ENCODE measurements around the gene EPHB1.
"Not testable (repeated sequence)": the region's sequence is repeated elsewhere in the genome, so short reads cannot be mapped to it uniquely, and the experiment has no call there.

The EPHB1 gene

DNA sequence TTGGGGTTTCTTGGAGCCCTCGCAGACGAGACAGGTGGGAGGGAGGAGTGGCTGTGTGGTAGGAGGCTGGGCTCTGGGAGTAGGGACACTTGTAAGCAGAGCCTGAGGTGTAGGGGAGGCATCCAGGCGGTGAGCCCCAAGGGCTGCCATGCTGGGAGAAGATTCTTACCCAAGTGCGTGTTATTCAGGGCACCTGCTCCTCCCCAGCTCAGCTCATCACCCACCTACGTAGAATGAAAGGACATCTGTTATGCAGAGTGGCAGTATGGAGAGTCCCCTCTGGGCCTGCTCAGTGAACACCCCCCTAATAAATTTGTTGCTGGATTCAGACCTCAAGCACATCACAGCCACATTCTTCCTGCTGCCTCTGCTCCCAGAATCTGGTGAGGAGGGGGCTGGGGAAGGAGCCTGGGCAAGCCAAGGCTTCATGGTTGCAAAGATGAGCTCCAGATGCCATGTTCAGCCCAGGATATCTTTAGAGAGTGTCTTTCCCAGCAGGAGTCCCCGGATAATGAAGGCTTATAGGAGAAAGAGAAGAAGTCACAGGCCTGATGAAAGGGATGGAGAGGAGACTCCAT, 261.8 kb downstream of the EPHB1 start:
- no peak for DNase-seq

DNA sequence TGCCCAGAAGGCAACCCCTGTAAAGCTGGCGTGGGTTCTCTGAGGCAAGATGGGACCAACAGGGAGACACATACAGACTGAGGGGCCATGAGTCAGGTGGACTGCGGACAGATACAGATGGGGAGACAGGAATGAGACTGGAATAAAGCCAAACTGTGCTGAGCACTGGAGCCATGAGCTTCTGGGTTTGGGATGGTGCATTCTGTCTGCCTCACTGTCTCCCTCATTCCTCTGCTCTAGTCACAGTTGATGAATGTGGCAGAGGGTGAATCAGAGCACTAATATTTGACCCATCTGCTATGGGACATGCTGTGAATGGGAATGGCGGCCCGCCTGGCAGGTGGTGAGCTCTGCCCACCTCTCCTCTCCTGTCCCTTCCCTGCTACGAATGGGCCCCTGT, 262.9 kb downstream of the EPHB1 start:
- DNase-seq, result no peak

GRCh38 chr3:135059580-135059979, 264.5 kb downstream of the EPHB1 start:
- no peak for DNase-seq

DNA sequence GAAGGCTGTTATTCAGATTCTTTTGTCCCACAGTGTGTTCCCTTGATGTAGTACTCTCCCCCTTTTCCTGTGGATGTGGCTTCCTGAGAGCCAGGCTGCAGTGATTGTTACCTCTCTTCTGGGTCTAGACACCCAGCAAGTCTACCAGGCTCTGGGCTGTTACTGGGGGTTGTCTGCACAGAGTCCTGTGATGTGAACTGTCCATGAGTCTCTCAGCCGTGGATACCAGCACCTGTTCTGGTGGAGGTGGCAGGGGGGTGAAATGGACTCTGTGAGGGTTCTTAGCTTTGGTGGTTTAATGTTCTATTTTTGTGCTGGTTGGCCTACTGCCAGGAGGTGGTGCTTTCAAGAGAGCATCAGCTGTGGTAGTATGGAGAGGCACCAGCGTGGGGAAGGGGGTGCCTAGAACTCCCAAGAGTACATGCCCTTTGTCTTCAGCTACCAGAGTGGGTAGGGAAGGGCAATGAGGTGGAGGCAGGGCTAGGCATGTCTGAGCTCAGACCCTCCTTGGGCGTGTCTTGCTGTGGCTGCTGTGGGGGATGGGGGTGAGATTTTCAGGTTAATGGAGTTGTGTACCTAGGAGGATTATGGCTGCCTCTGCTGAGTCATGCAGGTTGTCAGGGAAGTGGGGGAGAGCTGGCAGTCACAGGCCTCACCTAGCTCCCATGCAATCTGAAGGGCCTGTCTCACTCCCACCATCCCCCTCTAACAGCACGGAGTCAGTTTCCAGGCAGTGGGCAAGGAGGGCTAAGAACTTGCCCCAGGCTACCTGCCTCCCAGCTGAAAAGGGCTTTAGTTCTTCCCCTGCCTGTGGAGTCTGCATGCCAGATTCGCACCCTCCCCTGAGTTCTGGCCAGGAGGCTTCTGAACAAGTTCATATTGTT, 272.0 kb downstream of the EPHB1 start:
- not testable (repeated sequence) for DNase-seq

- no peak for DNase-seq
These were observed 273.0 kb downstream of the EPHB1 start for GRCh38 chr3:135068011-135068410.

- DNase-seq, result no peak
These were observed 274.3 kb downstream of the EPHB1 start for GRCh38 chr3:135069406-135069805.

DNA sequence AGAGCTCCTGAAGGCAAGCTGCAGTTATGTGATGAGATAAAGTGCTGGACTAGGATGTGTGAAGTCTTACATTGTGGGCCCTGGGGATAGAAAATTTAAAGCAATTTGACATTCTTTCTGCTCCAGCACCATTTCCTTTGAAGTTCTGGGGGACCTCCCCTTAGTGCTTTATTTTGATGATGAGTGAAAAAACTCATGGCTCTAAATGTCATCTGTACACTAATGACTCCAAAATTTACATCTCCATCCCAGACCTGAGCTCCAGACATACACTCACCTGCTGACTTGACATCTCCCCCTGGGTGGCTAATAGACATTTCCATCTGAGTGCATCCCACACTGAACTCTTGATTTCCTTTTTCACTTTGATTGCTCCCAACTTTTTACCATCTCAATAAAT, 276.4 kb downstream of the EPHB1 start:
- no peak for DNase-seq

DNA sequence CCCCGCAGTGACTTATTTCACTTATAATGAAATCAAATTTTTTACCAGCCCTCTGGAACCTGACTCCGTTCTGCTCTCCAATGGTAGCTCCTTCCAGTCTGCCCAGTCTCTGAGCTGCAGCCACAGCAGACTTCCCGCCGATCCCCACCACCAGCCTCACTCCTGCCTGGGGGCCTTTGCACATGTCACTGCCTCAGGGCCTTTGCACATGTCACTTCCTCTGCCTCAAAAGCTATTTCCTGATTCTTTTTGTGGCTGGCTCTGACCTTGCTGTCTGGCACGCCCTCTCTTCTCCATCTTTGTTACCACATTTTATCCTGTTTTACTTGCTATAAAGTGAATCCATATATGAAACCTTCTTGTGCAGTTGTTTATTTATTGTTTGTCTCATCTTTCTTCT, 277.4 kb downstream of the EPHB1 start:
- no peak for DNase-seq

DNA sequence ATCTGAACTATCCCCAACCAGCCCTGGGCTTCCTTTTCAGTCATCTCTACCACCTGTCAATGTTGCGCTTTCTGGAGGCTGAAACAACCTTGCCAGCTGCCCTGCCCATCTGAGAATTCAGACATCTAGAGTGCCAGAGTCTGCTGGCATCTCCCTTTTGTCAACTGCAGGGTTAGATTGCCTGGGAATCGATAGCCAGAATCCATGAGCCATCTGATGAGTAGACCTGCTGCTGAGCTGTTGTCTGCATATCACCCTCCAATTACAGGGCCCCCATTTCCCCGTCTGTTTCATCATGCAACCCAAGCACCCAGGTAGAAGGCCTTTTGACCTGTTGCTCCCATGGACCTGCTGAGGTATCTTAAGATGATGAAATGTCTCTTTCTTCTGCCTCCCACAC, 280.1 kb downstream of the EPHB1 start:
- no peak for DNase-seq

GRCh38 chr3:135076341-135076740, 281.3 kb downstream of the EPHB1 start:
- no peak for DNase-seq

DNA sequence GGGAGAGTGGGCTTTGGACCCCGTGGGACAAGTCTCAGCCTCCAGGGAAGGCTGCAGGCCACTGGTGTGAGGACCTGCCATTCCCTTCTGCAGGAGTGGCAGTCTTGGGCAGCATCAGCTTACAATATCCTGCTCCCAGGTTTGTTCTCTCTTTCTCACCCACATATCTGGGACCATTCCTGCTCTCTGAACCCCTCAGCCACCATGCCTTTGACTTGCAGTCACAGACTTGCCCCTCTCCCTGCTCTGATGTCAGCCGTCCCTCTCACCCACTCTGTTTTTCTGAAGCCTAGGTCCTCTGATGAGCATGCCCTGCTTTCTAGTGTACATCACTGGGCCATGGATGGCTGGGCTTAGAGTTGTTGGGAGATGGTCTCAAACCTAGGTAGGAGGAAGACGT, 282.1 kb downstream of the EPHB1 start:
- DNase-seq, result no peak

DNA sequence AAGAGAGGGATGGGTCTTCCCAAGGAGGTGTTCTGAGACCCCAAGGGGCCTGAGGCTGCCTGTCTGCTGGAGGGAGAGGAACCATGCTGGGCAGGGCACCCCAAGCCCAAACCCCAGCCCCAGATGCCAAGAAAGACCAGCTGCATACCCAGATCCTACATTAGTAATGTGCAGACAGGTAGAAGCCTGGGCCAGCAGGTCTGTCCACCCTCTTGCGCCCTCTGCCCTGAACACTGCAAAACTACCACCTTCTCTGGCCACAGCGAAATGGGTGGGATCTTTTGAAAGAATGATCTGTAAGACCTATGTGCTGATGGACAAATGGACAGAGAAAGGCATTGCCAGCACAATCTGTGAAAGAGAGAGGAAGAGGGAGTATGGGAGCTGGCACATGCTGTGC, 283.2 kb downstream of the EPHB1 start:
- no peak for DNase-seq

GRCh38 chr3:135079095-135079494, 284.0 kb downstream of the EPHB1 start:
- DNase-seq, result no peak

DNA sequence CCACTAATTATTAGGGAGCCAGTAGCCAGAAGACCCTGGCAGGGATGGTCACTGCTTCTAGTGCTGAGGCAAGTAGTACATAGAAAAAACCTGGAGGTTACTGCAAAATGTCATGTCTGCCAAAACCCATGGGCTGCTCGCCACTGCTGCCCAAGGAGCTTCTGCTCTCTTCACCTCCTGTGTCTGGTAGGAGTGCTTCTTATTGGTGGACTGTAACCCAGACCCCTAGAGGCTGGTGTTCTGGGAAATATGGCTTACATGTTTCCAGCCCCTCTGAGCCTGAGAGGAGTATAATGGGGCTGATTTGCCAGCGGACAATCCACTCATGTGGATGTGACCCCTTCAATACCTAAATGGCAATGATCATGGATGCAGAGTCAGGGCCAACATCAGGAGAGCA, 286.4 kb downstream of the EPHB1 start:
- DNase-seq, result no peak

GRCh38 chr3:135081856-135082434, 286.9 kb downstream of the EPHB1 start:
- DNase-seq, result no peak

DNA sequence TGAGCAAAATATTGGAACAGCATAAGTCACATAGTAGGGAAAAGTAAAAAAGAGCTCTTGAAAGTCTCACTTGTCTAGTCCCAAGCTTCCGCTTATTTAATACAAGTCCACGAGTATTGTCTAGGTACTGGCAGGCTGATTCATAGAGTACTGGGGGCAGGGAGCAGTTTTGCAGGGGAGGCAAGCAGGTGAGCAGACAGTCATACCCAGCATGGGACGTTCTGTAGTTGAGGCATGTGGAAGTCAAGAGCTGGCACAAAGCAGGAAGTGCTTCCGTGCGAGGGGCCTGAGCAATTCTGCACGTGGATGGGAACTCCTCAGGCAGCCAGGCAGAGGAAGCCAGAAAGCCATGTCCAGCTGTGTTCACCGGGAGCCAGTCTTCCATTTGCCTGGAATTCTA, 287.6 kb downstream of the EPHB1 start:
- no peak for DNase-seq

DNA sequence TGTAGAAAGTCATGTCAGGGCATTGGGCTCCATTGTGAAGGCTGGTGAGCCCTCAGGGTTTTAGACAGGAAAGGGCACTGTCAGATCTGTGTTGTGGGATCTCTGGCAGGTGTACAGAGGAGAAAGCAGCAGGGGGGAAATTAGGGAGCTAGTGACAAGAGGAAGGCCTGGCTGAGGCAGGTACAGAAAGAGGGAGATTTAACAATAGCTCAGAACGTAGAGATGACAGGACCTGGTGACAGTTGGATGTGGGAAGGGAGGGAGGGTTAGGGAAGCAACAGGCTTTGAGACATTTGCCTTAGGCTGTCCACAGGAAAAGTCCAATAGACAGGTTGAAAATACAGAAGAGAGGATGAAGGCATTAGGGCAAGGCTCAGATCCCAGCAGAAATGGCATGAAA, 288.1 kb downstream of the EPHB1 start:
- no peak for DNase-seq

- DNase-seq, result no peak
These were observed 288.7 kb downstream of the EPHB1 start for GRCh38 chr3:135083756-135084155.

- DNase-seq, result no peak
These were observed 289.3 kb downstream of the EPHB1 start for GRCh38 chr3:135084405-135084804.

DNA sequence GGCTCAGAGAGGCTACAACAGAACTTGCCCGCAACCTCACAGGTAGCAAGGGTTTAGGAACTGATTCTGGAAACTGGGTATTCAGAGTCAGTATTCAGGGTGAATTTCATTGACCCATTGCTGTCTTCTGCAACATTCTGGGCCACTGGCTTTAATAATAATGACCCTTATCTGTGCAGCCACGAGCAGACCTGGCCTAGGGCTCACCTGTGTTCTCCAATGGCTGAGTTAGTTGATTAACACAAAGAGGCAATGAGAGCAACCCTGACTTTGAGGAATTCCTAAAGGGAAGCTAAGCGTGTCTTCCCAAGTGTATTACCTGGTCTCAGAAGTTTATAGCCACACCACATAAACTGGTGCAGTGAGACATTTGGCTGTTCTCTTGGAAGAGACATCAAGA, 289.9 kb downstream of the EPHB1 start:
- no peak for DNase-seq

GRCh38 chr3:135085652-135086436, 290.8 kb downstream of the EPHB1 start:
- DNase-seq, result no peak

- no peak for DNase-seq
These were observed 292.7 kb downstream of the EPHB1 start for GRCh38 chr3:135087782-135088181.

DNA sequence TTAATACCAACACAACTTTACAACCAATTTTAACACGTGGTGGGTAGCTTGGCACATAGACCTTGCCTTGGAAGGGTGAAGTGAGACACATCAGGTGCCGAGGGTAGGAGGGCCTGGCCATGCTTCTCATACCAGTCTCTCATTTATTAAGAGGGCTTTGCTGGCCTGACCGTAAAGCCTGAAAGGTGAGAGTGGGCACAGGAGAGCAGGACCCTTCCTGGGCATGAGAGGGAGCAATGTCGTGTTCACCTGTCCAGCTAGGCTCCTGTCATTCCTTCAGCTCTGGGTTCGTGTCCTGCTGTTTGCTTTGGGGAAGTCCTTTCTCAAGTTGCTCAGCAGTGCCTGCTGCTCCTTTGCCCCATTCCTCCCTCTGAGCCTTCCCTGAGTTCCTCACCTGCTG, 294.4 kb downstream of the EPHB1 start:
- no peak for DNase-seq

Measured in activated gamma-delta T cell (primary cell).